Psoas muscle (tissue), 8 donors: ENCODE measurements around the gene NOL6. TPM values are rescaled to one million over a fixed set of nuclear protein-coding genes. Genes with fewer than 3 reads are reported as not detected.

ENCODE experiments used
- ATAC-seq, 4 donors: fragments of 200-7000 bp; cut with Tn5 transposase; one replicate each; pipeline ENCODE4 v1.9.1; 2020; ENCODE audit warnings: moderate library complexity in 3 of 4, mild to moderate bottlenecking in 2 of 4
- DNase-seq, 2 donors: peaks; one replicate each; pipeline ENCODE4 v3.0.0-alpha.2; 2020
- H3K27ac ChIP-seq: fragments of 200-600 bp; one replicate; pipeline ENCODE4 v1.8.0; 2022
- H3K27me3 ChIP-seq, 3 donors: fragments of 200-600 bp in 1 of 3; one replicate each; pipeline versions ENCODE4 v1.6.1 to v1.8.0; 2013 to 2022; ENCODE audit warnings: low read length in 2 of 3, mild to moderate bottlenecking in 2 of 3, moderate library complexity in 1 of 3; ENCODE audit not compliant: insufficient read depth in 3 of 3
- H3K36me3 ChIP-seq, 2 donors: fragments of 200-600 bp in 1 of 2; one replicate each; pipeline versions ENCODE4 v1.6.1 to v1.8.0; 2013 to 2022; ENCODE audit warnings: low read depth in 1 of 2, mild to moderate bottlenecking in 1 of 2, moderate library complexity in 1 of 2; ENCODE audit not compliant: insufficient read depth in 1 of 2
- H3K4me1 ChIP-seq: fragments of 200-600 bp; one replicate; pipeline ENCODE4 v1.8.0; 2022
- H3K4me3 ChIP-seq: fragments of 200-600 bp; one replicate; pipeline ENCODE4 v1.8.0; 2022; ENCODE audit warnings: mild to moderate bottlenecking
- H3K9me3 ChIP-seq: fragments of 200-600 bp; one replicate; pipeline ENCODE4 v1.8.0; 2022
- CTCF ChIP-seq: fragments of 200-600 bp; IDR thresholded peaks from one replicate; pipeline ENCODE4 v1.8.0; 2022; ENCODE audit warnings: antibody characterized with exemption
- WGBS, 3 donors: extraction: QIAGEN DNeasy Blood & Tissue Kit; methylation state at CpG; one replicate each; pipeline versions ENCODE4 v1.1.6 to v1.1.7; 2013; 5-methylcytosine and 5-hydroxymethylcytosine counted together
- intact Hi-C, 2 donors: fragments of 100-400 bp; cut with DNase I; formaldehyde crosslinking; loops; one replicate each; pipeline versions ENCODE4 v1.11.0 to v1.14.2; 2022
- polyA plus RNA-seq, 3 donors: library from polyadenylated mRNA; stranded (reverse); fragments of 200-250 nt; gene quantifications; one replicate each; pipeline ENCODE4 v1.2.3, GENCODE V29; 2013
- total RNA-seq, 4 donors: library from RNA; stranded (reverse); fragmentation: NEBNext Ultra II Directional in 2 of 4; extraction: Animal tissue kit (Norgen Biotek cat#: 25700) in 2 of 4; gene quantifications; one replicate each; pipeline versions ENCODE4 v1.2.1 to v1.2.4, GENCODE V29; 2021 to 2023
- donor health status: healthy with polysubstance abuse.
- donor health status: DM: no; HTN: no; CAD: no; lungs with moderate emphysema.
- donor health status: Bipolar disorder and iron deficiency.
- donor health status: healthy.
- donor health status: DM: yes; HTN: yes; CAD: no.
- donor health status: DM: no; HTN: no; CAD: no.
- donor health status: DM: no; HTN: no; CAD: no.
- donor health status: DM: yes; HTN: yes; CAD: no.

The NOL6 gene
- total and polyA plus RNA-seq, 7 donors, result 18.8 to 39.9 (median 33.5) TPM

- Histone ChIP-seq H3K27ac (no peak overlapping the region), H3K4me3 (no peak overlapping the region), H3K36me3 (peaks cover 31 to 100% of the 10 kb centered on the region in 2 donors), H3K4me1 (peaks cover 2% of the 10 kb centered on the region), H3K27me3 (no peaks in the 10 kb centered on the region), H3K9me3 (no peaks in the 10 kb centered on the region)
- ATAC-seq, result peak; percentile 68 to 83 (median 79)
- peak; percentile 94 for TF ChIP-seq CTCF
- WGBS, 3 donors, result 76 to 83% (median 83%) methylated on average over 19 to 24 of the region's 24 CpGs
- intact Hi-C loops, result loop anchor here (5.0 kb wide), 3 partner anchors 60 to 95 kb away; no protein-coding TSS in a partner anchor
- DNase-seq, result peak; percentile 60 to 77
Measured at GRCh38 chr9:33466565-33467495, 6.9 kb downstream of the NOL6 start.

DNA sequence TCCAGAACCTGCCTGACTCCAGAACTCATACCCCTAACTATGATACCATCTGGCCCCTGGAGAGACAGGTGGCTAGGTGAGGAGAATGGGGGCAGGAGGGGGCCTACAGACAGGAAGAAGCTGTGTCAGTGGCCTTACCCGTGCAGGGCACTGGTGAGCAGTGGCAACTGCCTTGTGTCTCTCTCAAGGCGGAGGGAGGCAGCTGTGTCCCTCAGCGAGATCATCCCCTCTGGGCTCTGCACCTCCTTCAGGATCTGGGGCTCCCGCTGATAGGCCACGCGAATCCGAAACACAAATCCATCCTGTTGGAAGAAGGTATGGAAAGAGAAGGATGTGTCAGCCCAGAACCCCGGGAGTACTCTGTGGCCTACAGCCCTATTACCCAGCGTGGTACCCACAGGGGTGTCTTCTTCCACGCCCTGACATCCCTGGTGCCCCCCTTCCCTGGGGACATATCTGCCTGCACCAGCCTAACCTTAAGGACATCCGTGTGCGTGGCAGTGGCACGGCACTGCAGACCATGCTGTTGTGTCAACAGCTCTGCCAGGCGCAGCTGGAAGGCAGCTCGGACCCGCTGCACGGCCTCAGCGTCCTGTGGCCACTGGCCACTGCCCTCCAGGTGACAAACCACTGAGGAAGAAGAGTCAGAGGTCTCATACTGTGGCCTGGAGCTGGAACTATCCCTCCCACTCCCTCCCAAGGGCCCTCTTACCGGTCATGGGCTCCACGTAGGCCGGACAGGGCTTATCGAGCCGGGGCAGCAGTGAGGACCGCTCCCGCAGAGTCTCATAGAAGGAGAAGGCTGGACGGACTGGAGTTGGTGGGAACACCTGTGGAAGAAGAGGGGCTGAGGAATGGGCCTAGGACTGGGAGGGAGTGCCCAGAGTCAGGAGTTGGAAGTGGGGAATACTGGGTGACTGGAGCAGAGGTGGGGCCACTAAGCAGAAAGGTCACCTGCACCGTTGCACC, 7.8 kb downstream of the NOL6 start:
- TF ChIP-seq CTCF, result no peak
- Histone ChIP-seq H3K36me3 (peaks cover 32 to 100% of the 10 kb centered on the region in 2 donors), H3K9me3 (no peaks in the 10 kb centered on the region), H3K4me3 (no peak overlapping the region), H3K27me3 (no peaks in the 10 kb centered on the region), H3K27ac (no peak overlapping the region), H3K4me1 (no peaks in the 10 kb centered on the region)
- ATAC-seq (no peak), DNase-seq (peak in 1 of 2 donors; percentile 45)
- 91 to 94% (median 94%) methylated on average over 27 of the region's 27 CpGs for WGBS, 3 donors
- intact Hi-C loops, result loop anchor here (5.0 kb wide), 3 partner anchors 59 to 94 kb away; no protein-coding TSS in a partner anchor

DNA sequence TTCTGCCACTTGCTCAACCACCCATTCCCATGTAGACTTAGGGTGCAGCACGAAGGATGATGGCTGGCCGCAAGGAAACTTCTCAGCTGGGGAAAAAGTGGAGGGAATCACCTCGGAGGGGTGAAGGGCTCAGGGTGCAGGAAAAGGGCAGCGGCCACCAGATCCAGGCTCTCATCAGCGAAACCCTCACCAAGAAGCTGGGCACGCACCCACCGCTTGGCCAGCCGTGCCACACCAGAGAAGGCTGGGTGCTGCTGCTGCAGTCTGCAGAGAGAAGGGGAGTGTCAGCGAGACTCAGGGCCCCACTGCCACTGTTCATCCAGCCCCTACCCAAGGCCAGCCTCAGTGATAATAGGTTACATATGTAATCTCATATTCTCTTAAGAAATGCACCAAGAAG, 8.6 kb downstream of the NOL6 start:
- peaks cover 32 to 98% of the 10 kb centered on the region in 2 donors for H3K36me3 ChIP-seq
- TF ChIP-seq CTCF, result no peak
- ATAC-seq (no peak), DNase-seq (peak in 1 of 2 donors; percentile 19)
- intact Hi-C loops, result loop anchor here (5.0 kb wide), 3 partner anchors 58 to 93 kb away; no protein-coding TSS in a partner anchor
- no peaks in the 10 kb centered on the region for H3K4me1 ChIP-seq
- H3K27ac ChIP-seq, result no peak overlapping the region
- H3K9me3 ChIP-seq, result no peaks in the 10 kb centered on the region
- H3K4me3 ChIP-seq, result no peak overlapping the region
- WGBS, 3 donors, result 96 to 100% (median 96%) methylated on average over 9 of the region's 9 CpGs
- H3K27me3 ChIP-seq, result no peaks in the 10 kb centered on the region

GRCh38 chr9:33464045-33464636, 9.6 kb downstream of the NOL6 start:
- no peak for TF ChIP-seq CTCF
- Histone ChIP-seq H3K4me3 (no peak overlapping the region), H3K4me1 (no peaks in the 10 kb centered on the region), H3K36me3 (peaks cover 30 to 88% of the 10 kb centered on the region in 2 donors), H3K9me3 (no peaks in the 10 kb centered on the region), H3K27me3 (no peaks in the 10 kb centered on the region), H3K27ac (no peak overlapping the region)
- peak in 1 of 2 donors; percentile 30 for DNase-seq
- intact Hi-C loops, result no loop called here
- no peak for ATAC-seq
- 81 to 87% (median 83%) methylated on average over 14 of the region's 14 CpGs for WGBS, 3 donors
